A673 (cell line): ENCODE results near the gene SLC25A13.

Source experiments
- EZH2 ChIP-seq: fragments of 200-600 bp; sonication (generic); IDR thresholded peaks from 2 replicates; pipeline ENCODE4 v1.6.1; 2017; ENCODE audit warnings: borderline replicate concordance, low read depth, mild to moderate bottlenecking, mixed read lengths, antibody characterized with exemption, low read length; ENCODE audit not compliant: poor library complexity, severe bottlenecking
- TF ChIP-seq, protein P1 (sequence below): fragments of 300-800, 200-600 bp; sonication (generic); conservative IDR thresholded peaks from 2 replicates; pipeline ENCODE4 v1.5.1; 2017; ENCODE audit warnings: low read depth, mild to moderate bottlenecking, antibody characterized with exemption, low read length, moderate library complexity, mixed read lengths

DNA sequence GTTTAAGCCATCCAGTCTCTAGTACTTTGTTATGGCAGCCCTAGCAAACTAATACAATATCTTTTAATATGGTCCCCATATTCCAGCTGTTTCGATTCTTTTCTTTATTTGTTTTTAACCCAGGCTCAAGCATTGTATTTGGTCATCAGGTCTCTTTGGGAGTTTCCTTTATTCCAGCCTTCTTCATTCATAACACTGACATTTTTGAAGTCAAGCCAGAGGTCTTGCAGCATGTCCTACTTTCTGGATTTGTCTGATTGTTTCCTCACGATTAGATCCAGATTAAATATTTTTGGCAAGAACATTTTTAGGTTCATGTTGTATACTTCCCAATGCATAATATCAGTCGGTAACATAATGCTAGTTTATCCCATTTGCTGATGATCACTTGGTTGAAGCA is 11.8 kb downstream of the SLC25A13 start:
- TF ChIP-seq, protein P1, sequence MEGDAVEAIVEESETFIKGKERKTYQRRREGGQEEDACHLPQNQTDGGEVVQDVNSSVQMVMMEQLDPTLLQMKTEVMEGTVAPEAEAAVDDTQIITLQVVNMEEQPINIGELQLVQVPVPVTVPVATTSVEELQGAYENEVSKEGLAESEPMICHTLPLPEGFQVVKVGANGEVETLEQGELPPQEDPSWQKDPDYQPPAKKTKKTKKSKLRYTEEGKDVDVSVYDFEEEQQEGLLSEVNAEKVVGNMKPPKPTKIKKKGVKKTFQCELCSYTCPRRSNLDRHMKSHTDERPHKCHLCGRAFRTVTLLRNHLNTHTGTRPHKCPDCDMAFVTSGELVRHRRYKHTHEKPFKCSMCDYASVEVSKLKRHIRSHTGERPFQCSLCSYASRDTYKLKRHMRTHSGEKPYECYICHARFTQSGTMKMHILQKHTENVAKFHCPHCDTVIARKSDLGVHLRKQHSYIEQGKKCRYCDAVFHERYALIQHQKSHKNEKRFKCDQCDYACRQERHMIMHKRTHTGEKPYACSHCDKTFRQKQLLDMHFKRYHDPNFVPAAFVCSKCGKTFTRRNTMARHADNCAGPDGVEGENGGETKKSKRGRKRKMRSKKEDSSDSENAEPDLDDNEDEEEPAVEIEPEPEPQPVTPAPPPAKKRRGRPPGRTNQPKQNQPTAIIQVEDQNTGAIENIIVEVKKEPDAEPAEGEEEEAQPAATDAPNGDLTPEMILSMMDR, result no peak
- TF ChIP-seq EZH2, result no peak
